NK-92 (cell line): Measurements from ENCODE around the gene RNASET2.
"Not testable (repeated sequence)": the region's sequence is repeated elsewhere in the genome, so short reads cannot be mapped to it uniquely, and the experiment has no call there.

Source experiments
- DNase-seq: peaks from one replicate; lab custom pipeline; 2025; ENCODE audit not compliant: unreplicated experiment; lab: John Stamatoyannopoulos, UW

The RNASET2 gene

GRCh38 chr6:166948724-166949123 lies 7.6 kb downstream of the RNASET2 start:
- DNase-seq = not testable (repeated sequence)

GRCh38 chr6:166947251-166947650 lies 9.1 kb downstream of the RNASET2 start:
- no peak for DNase-seq

GRCh38 chr6:166946125-166946524 lies 10.2 kb downstream of the RNASET2 start:
- no peak for DNase-seq

GRCh38 chr6:166944666-166945256 lies 11.6 kb downstream of the RNASET2 start:
- DNase-seq = no peak

- DNase-seq = no peak
These were observed 13.8 kb downstream of the RNASET2 start for GRCh38 chr6:166942393-166943168.

GRCh38 chr6:166940643-166941068 lies 15.7 kb downstream of the RNASET2 start:
- DNase-seq = no peak

- no peak for DNase-seq
These were observed 16.5 kb downstream of the RNASET2 start for GRCh38 chr6:166939894-166940293.

GRCh38 chr6:166939345-166939744 lies 17.0 kb downstream of the RNASET2 start:
- DNase-seq = no peak

- DNase-seq = no peak
These were observed 17.6 kb downstream of the RNASET2 start for GRCh38 chr6:166938704-166939103.

GRCh38 chr6:166938150-166938549 lies 18.2 kb downstream of the RNASET2 start:
- DNase-seq = no peak

- DNase-seq = no peak
These were observed 18.6 kb downstream of the RNASET2 start for GRCh38 chr6:166937746-166938145.

GRCh38 chr6:166936079-166936787 lies 20.1 kb downstream of the RNASET2 start:
- DNase-seq = no peak

GRCh38 chr6:166935353-166935752 lies 21.0 kb downstream of the RNASET2 start:
- no peak for DNase-seq

GRCh38 chr6:166934174-166934573 lies 22.2 kb downstream of the RNASET2 start:
- no peak for DNase-seq

- no peak for DNase-seq
These were observed 23.0 kb downstream of the RNASET2 start for GRCh38 chr6:166933396-166933795.

- DNase-seq = no peak
These were observed 23.7 kb downstream of the RNASET2 start for GRCh38 chr6:166932616-166933015.

GRCh38 chr6:166932116-166932515 lies 24.2 kb downstream of the RNASET2 start:
- no peak for DNase-seq

- DNase-seq = no peak
These were observed 24.9 kb downstream of the RNASET2 start for GRCh38 chr6:166931426-166931970.

- DNase-seq = no peak
These were observed 25.9 kb downstream of the RNASET2 start for GRCh38 chr6:166930354-166930891.

GRCh38 chr6:166929542-166930189 lies 26.7 kb downstream of the RNASET2 start:
- DNase-seq = no peak
